HG03565 (cell line): ENCODE results near the gene OTOA.
"Not testable (repeated sequence)": the region's sequence is repeated elsewhere in the genome, so short reads cannot be mapped to it uniquely, and the experiment has no call there.

Source experiments
- ATAC-seq: cut with Tn5 transposase; IDR thresholded peaks from one replicate; pipeline ENCODE4 v1.9.1; 2021; ENCODE audit warnings: mild to moderate bottlenecking, moderate library complexity; ENCODE audit not compliant: unreplicated experiment

Gene OTOA

DNA sequence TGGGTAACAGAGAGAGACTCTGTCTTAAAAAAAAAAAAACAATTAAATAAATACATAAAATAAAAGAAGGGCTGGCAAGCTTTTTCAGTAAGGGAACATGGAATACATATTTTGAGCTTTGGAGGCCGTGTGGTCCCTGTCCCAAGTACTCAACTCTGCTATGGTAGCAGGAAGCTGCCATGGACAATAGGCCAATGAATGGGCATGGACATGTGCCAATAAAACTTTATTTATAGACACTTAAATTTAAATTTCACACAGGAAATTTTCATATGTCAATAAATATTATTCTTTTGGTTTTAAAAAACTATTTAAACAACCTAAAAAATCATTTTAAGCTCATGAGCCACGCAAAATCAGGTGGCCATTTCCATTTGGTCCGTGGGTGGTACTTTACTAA lies 3.8 kb downstream of the OTOA start:
- ATAC-seq = no peak

- ATAC-seq = no peak
Observed at GRCh38 chr16:21673469-21673868, 9.7 kb downstream of the OTOA start.

DNA sequence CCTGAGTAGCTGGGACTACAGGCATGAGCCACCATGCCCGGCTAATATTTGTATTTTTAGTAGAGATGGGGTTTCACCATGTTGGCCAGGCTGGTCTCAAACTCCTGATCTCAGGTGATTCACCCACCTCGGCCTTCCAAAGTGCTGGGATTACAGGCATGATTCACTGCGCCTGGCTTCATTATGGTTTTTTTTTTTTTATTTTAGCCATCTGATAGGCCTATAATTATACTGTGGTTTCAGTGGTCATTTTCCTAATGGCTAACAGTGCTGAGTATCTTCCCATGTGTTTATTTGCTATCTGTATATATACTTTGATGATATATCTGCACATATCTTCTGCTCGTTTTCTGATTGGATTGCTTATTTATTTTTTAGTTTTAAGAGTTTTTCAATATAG lies 10.7 kb downstream of the OTOA start:
- not testable (repeated sequence) for ATAC-seq

- ATAC-seq = not testable (repeated sequence)
Observed at GRCh38 chr16:21680714-21681113, 16.9 kb downstream of the OTOA start.

- no peak for ATAC-seq
Observed at GRCh38 chr16:21683184-21683583, 19.4 kb downstream of the OTOA start.

DNA sequence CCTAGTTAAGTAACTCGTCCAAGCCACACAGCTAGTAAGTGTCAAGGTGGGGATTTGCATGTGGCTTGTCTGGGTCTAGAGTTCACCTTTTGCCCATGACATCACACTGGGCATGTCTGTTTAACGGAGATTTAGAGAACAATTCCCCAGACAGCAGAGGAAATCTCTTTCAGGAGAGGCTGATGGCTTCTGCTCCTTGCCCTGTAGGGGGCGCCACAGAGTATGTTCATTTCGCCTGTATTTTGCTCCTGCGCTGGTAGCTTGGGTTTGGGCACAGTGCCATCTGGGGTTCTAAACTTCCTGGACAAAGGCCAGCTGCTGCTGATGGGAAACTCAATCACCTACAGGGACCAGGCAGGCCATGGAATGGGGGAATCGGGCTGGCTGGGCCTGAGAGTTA lies 20.4 kb downstream of the OTOA start:
- no peak for ATAC-seq

DNA sequence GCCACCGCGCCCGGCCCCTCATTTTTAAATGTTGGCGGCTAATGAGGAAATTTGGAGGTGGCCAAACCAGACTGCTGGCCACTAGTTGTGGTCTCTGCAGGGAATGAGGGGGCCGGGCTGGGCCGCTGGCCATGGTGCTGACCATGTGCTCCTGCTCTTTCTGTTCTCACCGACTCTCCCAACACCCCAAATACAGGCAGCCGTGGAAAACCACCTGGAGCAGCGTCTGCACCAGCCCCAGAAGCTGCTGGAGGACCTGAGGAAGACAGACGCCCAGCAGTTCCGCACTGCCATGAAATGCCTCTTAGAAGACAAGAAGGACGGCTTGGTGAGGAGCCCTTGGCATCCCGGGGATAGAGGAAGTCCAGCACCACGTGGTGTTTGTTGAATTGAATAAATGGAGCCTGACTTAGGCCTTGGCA lies 21.3 kb downstream of the OTOA start:
- no peak for ATAC-seq

DNA sequence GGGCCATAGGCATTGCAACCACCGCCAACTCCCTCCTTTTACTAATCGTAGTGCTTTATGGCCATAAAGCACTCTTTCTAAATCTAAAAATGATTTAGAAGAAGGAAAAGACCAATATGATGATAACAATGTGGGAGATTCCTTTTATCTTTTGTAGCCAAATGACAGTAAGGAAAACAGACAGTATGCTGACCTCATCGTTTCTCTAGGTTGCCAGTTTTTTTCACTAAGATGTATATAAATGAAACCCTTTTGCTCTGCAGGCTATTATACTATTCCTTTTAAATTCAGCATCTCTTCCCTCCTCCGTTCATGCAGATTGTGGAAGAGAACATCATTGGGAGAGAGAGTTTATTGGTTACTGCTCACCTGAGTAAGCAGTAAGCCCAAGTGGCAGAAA lies 25.3 kb downstream of the OTOA start:
- ATAC-seq = no peak

GRCh38 chr16:21690967-21691366 lies 27.2 kb downstream of the OTOA start:
- ATAC-seq = not testable (repeated sequence)

- ATAC-seq = no peak
Observed at GRCh38 chr16:21694609-21695008, 30.8 kb downstream of the OTOA start.

DNA sequence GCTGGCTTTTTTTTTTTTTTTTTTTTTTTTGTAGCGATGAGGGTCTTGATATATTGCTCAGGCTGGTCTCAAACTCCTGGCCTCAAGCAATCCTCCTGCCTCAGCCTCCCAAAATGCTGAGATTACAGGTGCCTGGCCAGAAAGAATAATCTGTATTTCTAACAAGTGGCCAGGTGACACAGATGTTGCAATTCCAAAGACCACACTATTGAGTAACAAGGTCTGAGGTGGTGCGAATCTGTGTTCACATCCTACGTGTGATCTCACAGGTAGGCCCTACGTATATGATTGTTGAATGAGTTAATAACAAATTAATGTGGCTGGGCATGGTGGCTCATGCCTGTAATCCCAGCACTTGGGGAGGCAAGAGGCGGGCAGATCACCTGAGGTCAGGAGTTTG lies 33.3 kb downstream of the OTOA start:
- ATAC-seq = no peak

DNA sequence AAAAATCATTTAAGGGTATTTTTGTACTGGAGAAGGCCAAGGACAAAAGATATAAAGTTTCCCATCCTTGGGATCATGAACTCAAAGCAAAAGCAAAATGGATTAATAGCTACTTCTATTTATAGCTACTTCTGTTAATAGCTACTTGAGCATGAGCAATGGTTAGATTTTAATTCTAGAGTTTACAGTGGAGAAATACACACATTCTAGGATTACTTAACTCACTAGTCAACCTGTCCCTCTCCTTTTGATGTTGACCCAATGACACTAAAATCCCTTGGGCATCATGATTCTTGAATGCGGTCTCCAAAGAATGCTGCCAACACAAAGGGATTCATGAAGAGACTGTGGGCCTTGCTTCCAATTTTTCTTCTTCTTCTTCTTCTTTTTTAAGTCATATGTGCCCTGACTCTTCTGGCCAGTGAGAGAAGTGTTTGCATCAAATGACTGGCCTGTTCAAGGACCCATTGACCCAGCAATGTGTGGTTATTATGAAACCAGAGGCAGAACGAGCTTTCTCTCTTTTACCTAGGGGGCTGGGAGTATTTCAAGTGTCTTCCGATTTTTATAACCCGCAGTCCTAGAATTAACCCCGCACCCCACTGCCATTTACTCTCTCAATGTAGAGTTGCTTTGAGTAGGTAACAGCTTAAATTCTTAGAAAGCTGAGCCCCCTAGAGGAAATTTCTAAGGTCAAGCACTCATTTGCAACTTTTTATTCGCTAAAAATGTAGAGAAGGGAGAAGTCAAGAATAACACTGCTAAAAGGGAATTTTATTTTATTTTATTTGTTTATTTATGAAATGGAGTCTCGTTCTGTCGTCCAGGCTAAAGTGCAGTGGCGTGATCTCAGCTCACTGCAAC lies 34.6 kb downstream of the OTOA start:
- no peak for ATAC-seq

DNA sequence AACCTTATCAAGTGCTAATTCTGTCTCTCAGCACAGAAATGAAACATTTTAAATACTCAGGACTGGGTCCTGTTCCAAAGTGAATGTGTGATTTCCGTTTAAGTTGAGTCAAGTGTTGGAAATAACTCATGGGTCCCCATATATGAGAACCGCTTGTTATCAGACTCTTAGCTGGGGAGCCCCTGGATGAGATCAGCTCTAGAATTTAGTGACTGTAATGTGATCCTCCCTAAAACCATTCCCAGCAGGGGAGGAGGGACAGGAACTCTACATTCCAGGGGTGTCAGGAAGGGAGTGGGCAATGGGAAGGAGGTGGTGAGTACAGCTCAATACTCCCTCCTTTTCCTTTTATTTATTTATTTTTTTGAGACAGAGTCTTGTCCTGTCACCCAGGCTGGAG lies 37.5 kb downstream of the OTOA start:
- ATAC-seq = no peak

- ATAC-seq = no peak
Observed at GRCh38 chr16:21702276-21702675, 38.5 kb downstream of the OTOA start.

DNA sequence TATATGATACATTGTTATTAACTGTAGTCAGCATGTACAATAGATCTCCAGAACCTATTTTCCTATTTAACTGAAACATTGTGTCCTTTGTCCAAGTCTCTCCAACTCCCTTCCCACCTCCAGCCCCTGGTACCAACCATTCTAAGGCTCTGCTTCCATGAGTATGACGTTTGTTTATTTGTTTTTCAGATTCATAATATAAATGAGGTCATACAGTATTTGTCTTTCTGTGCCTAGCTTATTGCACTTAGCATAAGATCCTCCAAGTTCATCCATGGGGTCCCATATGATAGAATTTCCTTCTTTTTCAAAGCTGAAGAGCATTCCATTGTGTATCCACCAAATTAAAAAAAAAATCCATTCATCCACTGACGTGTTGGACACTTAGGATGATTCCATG lies 39.4 kb downstream of the OTOA start:
- no peak for ATAC-seq

- no peak for ATAC-seq
Observed at GRCh38 chr16:21703589-21704174, 39.9 kb downstream of the OTOA start.

- ATAC-seq = no peak
Observed at GRCh38 chr16:21704266-21704665, 40.5 kb downstream of the OTOA start.

DNA sequence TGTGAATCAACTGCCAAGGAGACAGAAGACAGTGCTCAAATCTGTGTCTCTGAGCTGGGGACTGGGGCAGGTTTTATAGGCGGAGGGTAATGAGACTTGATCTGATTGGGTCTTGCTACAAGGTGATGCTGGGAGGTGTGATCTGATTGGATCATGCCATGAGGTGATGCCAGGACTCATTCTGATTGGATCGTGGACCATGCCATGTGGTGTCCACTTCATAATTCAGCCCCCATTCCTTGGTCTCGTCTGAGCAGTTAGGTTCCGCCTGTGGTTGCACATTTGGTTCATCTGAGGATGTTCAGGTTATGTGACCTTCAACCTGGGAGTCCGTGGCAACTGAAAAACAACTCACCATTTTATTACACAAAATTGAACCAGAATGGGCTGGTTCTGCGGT lies 41.0 kb downstream of the OTOA start:
- ATAC-seq = no peak

DNA sequence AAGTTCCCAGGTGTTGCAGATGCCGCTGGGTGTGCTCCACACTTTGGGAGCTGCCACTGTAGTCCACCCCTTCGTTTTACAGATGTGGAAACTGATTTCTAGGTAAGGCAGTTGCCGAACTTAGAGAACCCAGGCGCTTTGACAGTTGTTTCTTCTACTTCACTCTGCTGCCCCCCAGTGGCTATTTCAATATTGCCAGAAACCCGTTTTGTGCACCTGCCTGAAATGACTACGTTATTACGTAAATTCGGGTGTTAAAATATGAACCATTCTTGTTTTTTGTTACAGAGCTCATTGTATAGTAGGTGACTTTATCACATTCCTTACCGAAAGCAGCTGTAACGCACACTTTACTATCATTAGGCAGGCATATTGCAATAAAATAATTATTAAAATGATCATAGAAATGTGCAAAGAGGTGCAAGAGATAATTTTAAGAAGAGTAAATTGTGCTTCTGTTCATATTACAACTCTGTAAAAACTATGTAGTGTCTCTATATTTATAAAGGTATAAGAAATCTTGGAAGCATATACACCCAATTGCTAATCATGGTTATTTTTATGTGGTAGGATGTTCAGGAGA lies 44.9 kb downstream of the OTOA start:
- no peak for ATAC-seq

- ATAC-seq = no peak
Observed at GRCh38 chr16:21710938-21711337, 47.2 kb downstream of the OTOA start.

GRCh38 chr16:21713549-21714368 lies 50.0 kb downstream of the OTOA start:
- ATAC-seq = no peak

DNA sequence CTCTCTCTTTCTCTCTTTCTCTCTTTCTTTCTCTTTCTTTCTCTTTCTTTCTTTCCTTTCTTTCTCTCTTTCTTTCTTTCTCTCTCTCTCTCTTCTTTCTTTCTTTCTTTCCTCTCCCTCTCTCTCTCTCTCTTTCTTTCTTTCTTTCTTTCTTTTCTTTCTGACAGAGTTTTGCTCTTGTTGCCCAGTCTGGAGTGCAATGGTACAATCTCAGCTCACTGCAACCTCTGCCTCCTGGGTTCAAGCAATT lies 50.5 kb downstream of the OTOA start:
- not testable (repeated sequence) for ATAC-seq
